ENCODE measurements around the gene POLE3. TPM values are rescaled to one million over a fixed set of nuclear protein-coding genes. Genes with fewer than 3 reads are reported as not detected.

The POLE3 gene
- total and polyA plus RNA-seq, 2 experiments from 2014 or later, result 32.5 to 36.8 TPM

GRCh38 chr9:113389451-113389850 lies 21.0 kb downstream of the POLE3 start:
- no peaks in the 10 kb centered on the region for H3K27me3 ChIP-seq
- H3K4me3 ChIP-seq, result no peak overlapping the region
- no peaks in the 10 kb centered on the region for H3K9me3 ChIP-seq (ENCODE audit: low read depth)
- peaks cover under 1% of the 10 kb centered on the region for H3K79me2 ChIP-seq
- peaks cover 25% of the 10 kb centered on the region for H3K4me1 ChIP-seq (ENCODE audit: insufficient read depth)
- 93% methylated on average over 11 of the region's 11 CpGs for WGBS (ENCODE audit: low lambda C conversion rate, missing lambda C conversion rate)
- no peaks in the 10 kb centered on the region for H3K9me2 ChIP-seq (replicated peaks; ENCODE audit: insufficient read depth)
- no peaks in the 10 kb centered on the region for H4K20me1 ChIP-seq (ENCODE audit: insufficient read depth, poor library complexity, severe bottlenecking)
- H3K4me2 ChIP-seq, result no peak overlapping the region
- TF ChIP-seq CTCF (IDR thresholded peaks at IDR 0.05; ENCODE audit: poor library complexity) (no peak), EZH2 (IDR thresholded peaks at IDR 0.05; ENCODE audit: borderline replicate concordance) (no peak), EZH2phosphoT487 (IDR thresholded peaks at IDR 0.05; ENCODE audit: low read depth, severe bottlenecking, unreplicated experiment) (no peak)
- H3K36me3 ChIP-seq (replicated peaks; ENCODE audit: insufficient read depth, low read depth), result no peaks in the 10 kb centered on the region
- no peak overlapping the region for H2AFZ ChIP-seq
- no peak for DNase-seq (ENCODE audit: low spot score)
- H3K27ac ChIP-seq, result no peak overlapping the region

- no peak for DNase-seq (ENCODE audit: low spot score)
- Histone ChIP-seq H3K4me1 (ENCODE audit: insufficient read depth) (peaks cover 25% of the 10 kb centered on the region), H3K27me3 (no peaks in the 10 kb centered on the region), H3K4me3 (no peak overlapping the region), H2AFZ (no peak overlapping the region), H3K9me2 (replicated peaks; ENCODE audit: insufficient read depth) (no peaks in the 10 kb centered on the region), H3K9me3 (ENCODE audit: low read depth) (no peaks in the 10 kb centered on the region), H3K4me2 (no peak overlapping the region), H3K27ac (peak overlapping the region; percentile 83), H3K79me2 (no peaks in the 10 kb centered on the region), H3K36me3 (replicated peaks; ENCODE audit: insufficient read depth, low read depth) (no peaks in the 10 kb centered on the region), H4K20me1 (ENCODE audit: insufficient read depth, poor library complexity, severe bottlenecking) (no peaks in the 10 kb centered on the region)
- TF ChIP-seq CTCF (IDR thresholded peaks at IDR 0.05; ENCODE audit: poor library complexity), result no peak
- no peak for TF ChIP-seq EZH2phosphoT487 (IDR thresholded peaks at IDR 0.05; ENCODE audit: low read depth, severe bottlenecking, unreplicated experiment)
- TF ChIP-seq EZH2 (IDR thresholded peaks at IDR 0.05; ENCODE audit: borderline replicate concordance), result no peak
- 79% methylated on average over 13 of the region's 13 CpGs for WGBS (ENCODE audit: low lambda C conversion rate, missing lambda C conversion rate)
These were observed 21.6 kb downstream of the POLE3 start for GRCh38 chr9:113388833-113389232.

GRCh38 chr9:113387560-113388230 lies 22.8 kb downstream of the POLE3 start:
- no peaks in the 10 kb centered on the region for H3K27me3 ChIP-seq
- no peak overlapping the region for H3K4me3 ChIP-seq
- TF ChIP-seq CTCF (IDR thresholded peaks at IDR 0.05; ENCODE audit: poor library complexity), result no peak
- no peak for TF ChIP-seq EZH2 (IDR thresholded peaks at IDR 0.05; ENCODE audit: borderline replicate concordance)
- TF ChIP-seq EZH2phosphoT487 (IDR thresholded peaks at IDR 0.05; ENCODE audit: low read depth, severe bottlenecking, unreplicated experiment), result no peak
- H3K4me2 ChIP-seq, result peak overlapping the region; percentile 61
- peak overlapping the region; percentile 83 for H3K27ac ChIP-seq
- peak; percentile 66 for DNase-seq (ENCODE audit: low spot score)
- 59% methylated on average over 9 of the region's 9 CpGs for WGBS (ENCODE audit: low lambda C conversion rate, missing lambda C conversion rate)
- no peaks in the 10 kb centered on the region for H3K36me3 ChIP-seq (replicated peaks; ENCODE audit: insufficient read depth, low read depth)
- no peaks in the 10 kb centered on the region for H3K9me2 ChIP-seq (replicated peaks; ENCODE audit: insufficient read depth)
- no peaks in the 10 kb centered on the region for H3K79me2 ChIP-seq
- no peak overlapping the region for H2AFZ ChIP-seq
- peaks cover 33% of the 10 kb centered on the region for H3K4me1 ChIP-seq (ENCODE audit: insufficient read depth)
- H4K20me1 ChIP-seq (ENCODE audit: insufficient read depth, poor library complexity, severe bottlenecking), result no peaks in the 10 kb centered on the region
- H3K9me3 ChIP-seq (ENCODE audit: low read depth), result no peaks in the 10 kb centered on the region
